AG10803 (cell line): ENCODE measurements around the gene UBE2O.

ENCODE experiments used
- DNase-seq: peaks from one replicate; pipeline ENCODE4 v3.0.0; 2010; ENCODE audit warnings: low read depth
- H3K4me3 ChIP-seq: 2 replicates; pipeline ENCODE4 v1.5.1; 2011; ENCODE audit warnings: mild to moderate bottlenecking, low read length, control low read depth
- TF ChIP-seq, protein P1 (sequence below): conservative IDR thresholded peaks from 2 replicates; pipeline ENCODE4 v1.5.1; 2011; ENCODE audit warnings: mild to moderate bottlenecking, low read length, control low read depth, inconsistent platforms

Gene UBE2O

DNA sequence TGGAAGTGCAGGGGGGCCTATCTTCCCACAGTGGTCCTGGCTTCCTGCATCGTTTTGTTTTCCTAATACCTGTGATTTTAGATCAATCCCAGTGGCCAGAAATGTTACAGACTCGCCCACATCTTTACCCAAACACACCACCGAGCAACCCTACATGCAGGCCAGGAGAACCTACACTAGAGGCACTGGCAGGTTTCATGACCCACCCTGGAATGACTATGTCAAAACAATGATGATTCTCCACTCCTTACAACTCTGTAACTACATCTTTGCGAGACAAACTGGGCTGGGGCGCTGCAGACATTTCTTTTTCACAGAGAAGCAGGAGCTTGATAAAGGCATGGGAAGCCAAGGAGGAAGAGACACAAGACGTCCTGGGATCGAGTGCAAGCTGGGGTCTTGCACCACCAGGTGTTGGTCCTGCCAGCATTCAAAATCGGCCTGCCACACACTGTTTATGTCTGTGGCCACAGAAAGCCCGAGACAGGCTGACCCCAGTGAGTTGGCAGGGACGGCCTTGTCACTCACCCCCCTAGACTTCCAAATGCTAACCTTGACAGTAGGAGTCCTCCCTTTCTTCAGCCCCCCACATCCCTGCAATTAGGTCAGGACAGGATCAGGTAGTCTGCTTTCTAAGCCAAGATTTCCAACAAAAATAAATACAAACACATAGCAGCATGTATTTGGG is 32.5 kb downstream of the UBE2O start:
- TF ChIP-seq, protein P1, sequence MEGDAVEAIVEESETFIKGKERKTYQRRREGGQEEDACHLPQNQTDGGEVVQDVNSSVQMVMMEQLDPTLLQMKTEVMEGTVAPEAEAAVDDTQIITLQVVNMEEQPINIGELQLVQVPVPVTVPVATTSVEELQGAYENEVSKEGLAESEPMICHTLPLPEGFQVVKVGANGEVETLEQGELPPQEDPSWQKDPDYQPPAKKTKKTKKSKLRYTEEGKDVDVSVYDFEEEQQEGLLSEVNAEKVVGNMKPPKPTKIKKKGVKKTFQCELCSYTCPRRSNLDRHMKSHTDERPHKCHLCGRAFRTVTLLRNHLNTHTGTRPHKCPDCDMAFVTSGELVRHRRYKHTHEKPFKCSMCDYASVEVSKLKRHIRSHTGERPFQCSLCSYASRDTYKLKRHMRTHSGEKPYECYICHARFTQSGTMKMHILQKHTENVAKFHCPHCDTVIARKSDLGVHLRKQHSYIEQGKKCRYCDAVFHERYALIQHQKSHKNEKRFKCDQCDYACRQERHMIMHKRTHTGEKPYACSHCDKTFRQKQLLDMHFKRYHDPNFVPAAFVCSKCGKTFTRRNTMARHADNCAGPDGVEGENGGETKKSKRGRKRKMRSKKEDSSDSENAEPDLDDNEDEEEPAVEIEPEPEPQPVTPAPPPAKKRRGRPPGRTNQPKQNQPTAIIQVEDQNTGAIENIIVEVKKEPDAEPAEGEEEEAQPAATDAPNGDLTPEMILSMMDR, result no peak
- DNase-seq, result no peak
- H3K4me3 ChIP-seq, result no peak overlapping the region

DNA sequence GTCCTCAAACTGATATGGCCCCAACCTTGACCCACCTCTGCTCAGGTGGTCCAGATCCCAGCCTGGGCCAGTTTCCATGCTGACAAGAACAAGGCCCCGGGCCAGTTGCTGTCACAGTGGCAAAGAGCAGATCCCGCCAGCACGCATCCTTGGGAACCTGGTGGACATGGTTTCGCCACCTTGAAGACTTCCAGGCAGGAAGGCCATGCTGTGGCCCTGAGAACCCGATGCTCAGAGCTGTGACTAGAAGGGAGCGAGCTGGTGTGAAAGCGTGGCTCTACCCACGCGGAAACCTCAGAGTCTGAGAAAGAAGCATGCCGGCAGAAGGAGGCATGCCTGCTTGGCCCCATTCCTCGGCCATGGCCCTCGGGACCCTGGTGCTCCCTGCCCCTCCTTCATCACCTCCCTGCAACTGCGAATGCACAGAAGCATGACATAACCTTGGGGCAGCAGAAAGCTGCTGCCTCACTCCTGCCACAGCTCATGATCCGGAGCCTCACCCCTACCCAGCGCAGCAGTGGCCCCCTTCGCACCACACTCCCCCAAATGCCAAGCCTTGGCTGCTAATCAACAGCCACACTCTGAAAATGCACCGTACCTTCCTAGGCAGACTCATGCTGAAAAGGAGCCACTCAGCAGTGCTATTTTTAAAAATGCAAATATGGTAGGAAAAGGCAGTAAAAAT is 33.2 kb downstream of the UBE2O start:
- no peak for DNase-seq
- TF ChIP-seq, protein P1, result no peak
- no peak overlapping the region for H3K4me3 ChIP-seq

DNA sequence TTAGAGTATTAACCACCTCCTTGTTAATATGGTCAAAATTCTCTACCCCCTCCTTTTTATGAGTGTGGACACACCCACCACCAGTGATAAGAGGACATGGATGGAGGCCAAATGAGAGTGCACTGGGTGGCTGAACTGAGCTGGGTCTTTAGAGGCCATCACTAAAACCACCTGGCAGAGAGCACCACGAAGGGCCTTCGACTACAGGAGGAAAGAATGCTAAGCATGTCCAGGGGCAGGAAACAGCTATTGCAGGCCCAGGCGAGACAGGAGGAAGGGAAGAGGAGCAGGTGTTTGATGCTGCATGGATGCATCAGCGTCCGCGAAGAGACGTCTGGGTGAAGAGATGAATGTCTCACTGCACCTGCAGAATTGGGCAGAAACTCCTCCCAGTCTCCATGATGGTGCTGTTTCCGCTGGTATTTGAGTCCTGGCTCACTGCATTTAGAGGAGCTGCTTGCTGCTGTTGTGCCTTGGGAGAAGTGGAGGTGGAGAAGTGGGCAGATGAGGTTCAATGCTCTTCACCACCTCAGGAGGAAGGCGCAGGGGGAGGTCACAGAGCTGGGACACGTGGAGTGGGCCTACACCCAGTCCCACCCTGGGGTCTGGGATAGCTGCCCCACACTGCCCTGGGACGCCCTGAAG is 35.3 kb downstream of the UBE2O start:
- no peak for DNase-seq
- TF ChIP-seq, protein P1, result no peak
- no peak overlapping the region for H3K4me3 ChIP-seq

DNA sequence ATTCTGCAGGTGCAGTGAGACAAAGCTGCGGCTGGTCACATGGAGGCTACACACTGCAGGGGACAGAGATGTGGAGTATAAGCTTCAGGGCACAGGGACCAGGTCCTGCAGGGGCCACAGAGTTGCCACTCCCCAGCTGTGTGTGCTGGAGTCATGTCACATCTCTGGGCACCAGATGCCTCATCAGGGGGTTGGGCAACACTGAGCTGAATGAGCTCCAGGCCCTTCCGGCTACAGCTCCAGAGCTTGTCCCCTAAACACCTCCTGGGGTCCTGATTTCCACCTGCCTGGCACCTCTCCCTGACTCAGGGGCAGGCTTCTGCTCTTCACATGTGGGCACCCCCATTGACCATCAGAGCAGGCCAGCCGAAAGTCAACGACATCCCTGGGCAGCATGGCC is 36.1 kb downstream of the UBE2O start:
- TF ChIP-seq, protein P1, result no peak
- no peak for DNase-seq
- H3K4me3 ChIP-seq, result no peak overlapping the region

DNA sequence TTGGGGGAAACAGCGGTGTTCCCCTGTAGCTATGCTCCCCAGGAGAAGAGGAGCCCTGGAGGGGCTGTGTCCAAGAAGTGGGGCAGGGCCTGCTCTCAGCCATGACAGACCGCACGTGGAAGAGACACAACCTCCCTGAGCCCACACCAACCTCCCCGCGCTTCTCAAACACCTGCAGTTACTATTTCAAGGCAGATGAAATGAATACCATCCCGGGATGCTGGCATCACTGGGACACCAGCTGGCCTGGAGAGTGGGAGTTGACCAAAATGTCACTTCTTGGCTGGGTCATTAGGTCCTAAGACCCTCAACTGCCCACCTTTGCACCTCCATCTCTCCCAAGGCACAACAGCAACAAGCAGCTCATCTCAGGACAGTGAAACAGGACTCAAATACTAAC is 36.5 kb downstream of the UBE2O start:
- TF ChIP-seq, protein P1, result no peak
- no peak for DNase-seq
- no peak overlapping the region for H3K4me3 ChIP-seq

DNA sequence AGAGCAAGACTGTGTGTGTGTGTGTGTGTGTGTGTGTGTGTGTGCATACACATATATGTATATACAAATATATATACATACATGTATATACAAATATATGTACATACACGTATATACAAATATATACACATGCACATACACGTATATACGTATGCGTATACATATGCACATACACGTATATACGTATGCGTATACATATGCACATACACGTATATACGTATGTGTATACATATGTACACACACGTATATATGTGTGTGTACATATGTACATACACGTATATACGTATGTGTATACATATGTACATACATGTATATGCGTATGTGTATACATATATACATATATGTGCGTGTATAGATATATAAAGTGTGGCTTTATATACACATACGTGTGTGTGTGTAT is 37.2 kb downstream of the UBE2O start:
- TF ChIP-seq, protein P1, result no peak
- DNase-seq, result no peak
- no peak overlapping the region for H3K4me3 ChIP-seq
